IgD-negative memory B cell (primary cell): Measurements from ENCODE around the gene HYAL1. TPM values are rescaled to one million over a fixed set of nuclear protein-coding genes. Genes with fewer than 3 reads are reported as not detected.
A peak's percentile ranks its signal among the peaks of the same experiment; 100 is the strongest.
"Not testable (repeated sequence)": the region's sequence is repeated elsewhere in the genome, so short reads cannot be mapped to it uniquely, and the experiment has no call there.

ENCODE experiments used
- H3K27ac Mint-ChIP-seq, 3 donors: one replicate each; pipeline ENCODE4 v1.8.0; 2020 to 2022; ENCODE audit warnings: mild to moderate bottlenecking in 3 of 3, mixed read lengths in 3 of 3, moderate library complexity in 1 of 3
- H3K27me3 Mint-ChIP-seq: one replicate; pipeline ENCODE4 v1.8.0; 2021; ENCODE audit warnings: mixed read lengths
- H3K36me3 Mint-ChIP-seq: one replicate; pipeline ENCODE4 v1.8.0; 2020; ENCODE audit warnings: mild to moderate bottlenecking, mixed read lengths
- H3K4me1 Mint-ChIP-seq, 3 donors: one replicate each; pipeline ENCODE4 v1.8.0; 2020 to 2022; ENCODE audit warnings: mixed read lengths in 3 of 3, mild to moderate bottlenecking in 1 of 3
- H3K4me3 Mint-ChIP-seq, 4 donors: one replicate each; pipeline ENCODE4 v1.8.0; 2020 to 2022; ENCODE audit warnings: mild to moderate bottlenecking in 4 of 4, mixed read lengths in 4 of 4, moderate library complexity in 3 of 4
- H3K9me3 Mint-ChIP-seq, 3 donors: one replicate each; pipeline ENCODE4 v1.8.0; 2020 to 2021; ENCODE audit warnings: mixed read lengths in 3 of 3, mild to moderate bottlenecking in 1 of 3
- polyA plus RNA-seq: library from polyadenylated mRNA; unstranded; fragments of 300-500 nt; fragmentation: Illumina TruSeq; gene quantifications from one replicate; pipeline ENCODE4 v1.2.3, GENCODE V29; 2021

Gene HYAL1
- polyA plus RNA-seq, 1 donor from 2014 or later, result 0.14 TPM

DNA sequence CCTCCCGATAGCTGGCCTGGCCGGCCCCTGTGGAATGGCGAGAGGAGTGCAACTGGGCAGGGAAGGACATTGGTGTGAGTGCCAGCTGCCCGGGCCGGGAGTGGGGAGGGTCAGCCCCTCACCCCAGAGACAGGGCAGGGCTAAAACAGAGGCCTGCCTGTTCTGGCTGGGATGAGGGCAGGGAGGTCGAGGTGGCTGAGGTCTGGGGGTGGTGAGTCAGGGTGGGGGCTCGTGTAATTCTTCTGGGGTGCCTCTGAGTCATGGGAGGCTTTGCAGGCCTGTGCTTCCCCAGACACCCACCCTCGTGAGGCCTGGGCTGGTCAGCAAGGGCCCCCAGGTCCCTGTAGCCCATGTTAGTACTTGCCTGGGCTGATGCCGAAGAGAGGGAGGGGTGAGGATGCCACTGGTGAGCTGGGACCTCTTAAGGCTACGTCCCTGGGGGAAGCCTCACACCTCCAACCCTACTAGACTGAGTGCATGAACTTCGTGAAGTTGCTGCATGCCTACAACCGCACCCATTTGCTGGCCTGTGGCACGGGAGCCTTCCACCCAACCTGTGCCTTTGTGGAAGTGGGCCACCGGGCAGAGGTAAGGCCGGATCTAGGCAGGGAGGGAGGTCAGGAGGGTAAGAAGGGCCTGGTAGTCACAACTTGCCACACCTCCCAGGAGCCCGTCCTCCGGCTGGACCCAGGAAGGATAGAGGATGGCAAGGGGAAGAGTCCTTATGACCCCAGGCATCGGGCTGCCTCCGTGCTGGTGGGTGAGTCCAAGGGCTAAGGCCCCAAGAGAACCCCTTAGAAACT lies 32.8 kb downstream of the HYAL1 start:
- no peaks in the 10 kb centered on the region for H3K9me3 Mint-ChIP-seq
- peaks cover 12 to 16% (median 13%) of the 10 kb centered on the region in 3 donors for H3K4me1 Mint-ChIP-seq
- peaks cover 23% of the 10 kb centered on the region for H3K27me3 Mint-ChIP-seq
- H3K4me3 Mint-ChIP-seq, result no peak overlapping the region
- no peaks in the 10 kb centered on the region for H3K36me3 Mint-ChIP-seq
- no peak overlapping the region for H3K27ac Mint-ChIP-seq

DNA sequence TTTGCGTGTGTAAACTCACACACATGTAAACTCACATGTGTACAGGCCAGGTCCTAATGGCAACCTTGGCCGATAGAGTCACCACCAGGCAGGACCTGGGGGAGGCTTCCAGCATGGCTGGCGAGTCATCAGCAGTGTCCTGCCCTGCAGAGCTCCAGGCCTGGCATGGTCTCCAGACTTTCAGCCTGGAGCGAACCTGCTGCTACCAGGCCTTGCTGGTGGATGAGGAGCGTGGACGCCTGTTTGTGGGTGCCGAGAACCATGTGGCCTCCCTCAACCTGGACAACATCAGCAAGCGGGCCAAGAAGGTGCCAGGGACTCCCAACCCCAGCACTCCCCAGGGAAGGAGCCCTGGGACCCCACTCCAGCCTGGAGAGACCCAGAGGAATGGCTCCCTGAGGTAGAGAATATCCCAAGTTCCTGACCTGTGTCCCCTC lies 33.4 kb downstream of the HYAL1 start:
- H3K27ac Mint-ChIP-seq, result no peak overlapping the region

DNA sequence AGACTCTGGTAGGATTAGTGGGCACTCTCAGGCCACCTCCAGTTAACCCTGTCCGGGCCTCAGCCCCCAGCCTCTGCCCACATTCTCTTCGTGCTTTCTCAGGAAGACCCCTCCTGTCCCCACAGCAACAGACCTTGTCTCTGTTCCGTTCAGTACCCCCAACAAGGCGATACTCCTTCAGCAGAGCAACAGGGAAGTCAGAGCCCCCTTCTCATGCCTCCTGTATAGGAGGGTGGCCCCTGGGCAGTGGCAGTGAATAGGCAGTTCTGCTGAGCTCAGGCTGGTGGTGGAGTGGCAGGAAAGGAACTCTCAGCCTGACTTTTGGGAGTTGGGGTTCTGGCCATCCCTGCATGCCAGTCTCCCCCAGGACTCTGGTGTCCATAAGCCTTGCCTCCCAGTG lies 33.9 kb downstream of the HYAL1 start:
- Mint-ChIP-seq H3K4me1 (peaks cover 9 to 15% (median 11%) of the 10 kb centered on the region in 3 donors), H3K4me3 (no peak overlapping the region), H3K27me3 (peaks cover 13% of the 10 kb centered on the region), H3K27ac (peak overlapping the region in 2 of 3 donors; percentile 25 to 61), H3K9me3 (no peaks in the 10 kb centered on the region), H3K36me3 (no peaks in the 10 kb centered on the region)

More for the DNA sequence above, 33.4 kb downstream of the HYAL1 start:
- Mint-ChIP-seq H3K9me3 (no peaks in the 10 kb centered on the region), H3K36me3 (no peaks in the 10 kb centered on the region), H3K27me3 (peaks cover 16% of the 10 kb centered on the region), H3K4me1 (peaks cover 11 to 16% (median 12%) of the 10 kb centered on the region in 3 donors), H3K4me3 (no peak overlapping the region)

DNA sequence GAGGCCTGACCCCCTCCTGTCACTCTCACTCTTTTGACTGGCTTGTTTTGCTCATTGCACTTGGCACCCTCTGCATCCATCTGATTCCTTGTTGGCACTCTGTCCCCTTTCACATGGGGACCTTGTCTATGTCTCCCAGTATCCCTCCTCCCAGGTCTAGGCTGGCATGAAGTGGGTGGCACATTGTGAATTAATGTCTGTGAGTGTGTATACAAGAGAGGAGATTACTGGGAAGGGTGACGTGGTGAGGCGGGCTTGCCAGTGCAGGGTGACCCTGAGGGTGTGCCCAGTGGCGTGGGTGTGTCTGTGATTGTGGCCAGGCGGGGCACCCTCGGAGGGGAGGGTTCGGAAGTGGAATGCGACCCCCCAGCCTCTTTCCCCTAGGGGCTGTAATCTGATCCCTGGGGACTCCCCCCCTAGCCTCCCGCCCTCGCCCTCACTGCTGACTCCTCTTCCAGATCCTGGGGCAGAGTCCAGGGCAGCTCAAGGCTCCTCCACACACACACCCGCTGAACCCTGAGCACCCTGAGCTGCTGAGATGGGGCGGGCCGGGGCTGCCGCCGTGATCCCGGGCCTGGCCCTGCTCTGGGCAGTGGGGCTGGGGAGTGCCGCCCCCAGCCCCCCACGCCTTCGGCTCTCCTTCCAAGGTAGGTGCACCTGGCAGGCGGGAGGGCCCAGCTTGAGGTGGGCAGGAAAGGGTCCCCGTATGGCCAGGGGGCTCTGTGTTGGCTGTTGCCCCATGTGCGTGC lies 34.5 kb downstream of the HYAL1 start, which contains the start of gene SEMA3B:
SEMA3B (plus strand) TSS at position 445 of the 749 bp plus-strand sequence; CDS start at position 539, 94 bp downstream.
- peaks cover 5 to 11% (median 5%) of the 10 kb centered on the region in 3 donors for H3K4me1 Mint-ChIP-seq
- H3K27me3 Mint-ChIP-seq, result peaks cover 8% of the 10 kb centered on the region
- no peaks in the 10 kb centered on the region for H3K36me3 Mint-ChIP-seq
- no peak within 1 kb of the TSS for H3K4me3 Mint-ChIP-seq
- H3K27ac Mint-ChIP-seq, result peak within 1 kb of the TSS in 2 of 3 donors; percentile 25 to 61
- H3K9me3 Mint-ChIP-seq, result no peaks in the 10 kb centered on the region

DNA sequence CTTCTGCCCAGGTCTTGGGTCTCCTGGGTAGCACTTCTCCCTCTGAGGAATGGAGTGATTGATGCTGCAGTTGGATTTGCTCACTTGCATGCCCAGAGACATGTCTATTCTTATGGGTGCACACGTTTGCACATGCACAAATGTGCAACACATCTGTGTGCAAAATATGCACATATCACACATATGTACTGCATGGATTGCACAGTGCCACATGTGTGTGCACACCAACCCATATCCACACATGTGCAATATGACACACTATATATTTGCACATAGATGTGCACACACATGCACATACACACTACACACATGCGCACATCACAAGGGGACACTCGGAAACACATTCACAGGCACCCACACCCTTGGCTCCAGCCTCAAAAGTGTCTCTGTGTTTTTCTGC lies 35.1 kb downstream of the HYAL1 start:
- Mint-ChIP-seq H3K9me3 (no peaks in the 10 kb centered on the region), H3K27ac (no peak overlapping the region), H3K4me3 (no peak overlapping the region), H3K4me1 (peaks cover 4 to 10% (median 5%) of the 10 kb centered on the region in 3 donors), H3K36me3 (no peaks in the 10 kb centered on the region), H3K27me3 (peaks cover 6% of the 10 kb centered on the region)

DNA sequence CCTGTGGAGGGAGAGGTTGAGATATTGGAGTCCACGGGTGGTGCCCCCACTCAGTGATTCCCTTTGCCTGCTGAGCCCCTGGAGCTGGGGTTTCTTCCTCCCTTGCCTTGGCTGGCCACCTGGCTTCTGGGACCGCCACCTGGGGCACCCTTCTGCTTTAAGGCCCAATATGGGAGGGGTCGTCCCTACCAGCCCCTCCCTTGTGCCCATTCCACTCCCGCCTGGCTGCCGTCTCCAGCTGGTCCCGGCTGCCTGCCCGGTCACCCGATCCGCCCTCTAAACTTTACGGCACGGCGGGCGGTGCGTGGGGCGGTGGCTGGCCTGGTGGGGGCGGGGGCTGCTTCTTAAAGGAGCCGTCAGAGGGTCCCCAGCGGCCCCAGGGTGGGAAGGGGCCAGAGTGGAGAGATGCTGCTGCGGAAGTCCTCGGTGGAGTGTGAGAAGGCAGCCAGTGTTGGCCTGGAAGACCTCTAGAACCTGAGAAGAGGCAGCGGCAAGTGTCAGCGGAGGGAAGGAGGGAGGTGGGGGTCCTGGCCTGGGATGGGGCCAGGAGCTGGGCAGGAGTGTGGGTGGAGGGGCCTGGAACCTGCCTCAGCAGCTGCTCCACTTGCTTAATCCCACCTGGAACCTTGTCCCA lies 36.0 kb downstream of the HYAL1 start:
- Mint-ChIP-seq H3K36me3 (no peaks in the 10 kb centered on the region), H3K27ac (no peak overlapping the region), H3K9me3 (no peaks in the 10 kb centered on the region), H3K4me1 (peaks cover 0 to 4% (median 0%) of the 10 kb centered on the region in 3 donors), H3K27me3 (peaks cover 2% of the 10 kb centered on the region), H3K4me3 (no peak overlapping the region)

DNA sequence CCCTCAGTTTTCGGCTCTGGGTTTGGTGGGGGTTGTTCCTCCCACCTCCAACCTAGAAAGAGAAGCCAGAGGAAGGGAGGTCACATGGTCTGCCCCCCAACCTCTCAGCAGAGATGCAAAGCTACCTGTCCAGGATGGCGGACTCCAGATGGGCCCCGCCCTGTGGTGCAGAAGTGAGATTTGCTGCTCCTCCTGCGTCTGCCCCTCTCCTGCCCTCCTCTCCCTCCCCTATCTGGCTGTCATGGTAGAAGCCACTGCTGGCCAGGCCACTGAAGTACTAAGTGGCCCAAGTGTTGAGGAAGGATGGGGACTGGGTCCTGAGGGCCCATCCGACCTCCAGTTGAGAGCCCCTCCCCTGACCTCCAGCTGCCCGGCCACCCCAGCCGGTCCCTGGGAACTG lies 36.5 kb downstream of the HYAL1 start:
- Mint-ChIP-seq H3K27me3 (peaks cover 2% of the 10 kb centered on the region), H3K27ac (no peak overlapping the region), H3K9me3 (no peaks in the 10 kb centered on the region), H3K36me3 (no peaks in the 10 kb centered on the region), H3K4me1 (peaks cover 0 to 1% (median 0%) of the 10 kb centered on the region in 3 donors), H3K4me3 (no peak overlapping the region)

DNA sequence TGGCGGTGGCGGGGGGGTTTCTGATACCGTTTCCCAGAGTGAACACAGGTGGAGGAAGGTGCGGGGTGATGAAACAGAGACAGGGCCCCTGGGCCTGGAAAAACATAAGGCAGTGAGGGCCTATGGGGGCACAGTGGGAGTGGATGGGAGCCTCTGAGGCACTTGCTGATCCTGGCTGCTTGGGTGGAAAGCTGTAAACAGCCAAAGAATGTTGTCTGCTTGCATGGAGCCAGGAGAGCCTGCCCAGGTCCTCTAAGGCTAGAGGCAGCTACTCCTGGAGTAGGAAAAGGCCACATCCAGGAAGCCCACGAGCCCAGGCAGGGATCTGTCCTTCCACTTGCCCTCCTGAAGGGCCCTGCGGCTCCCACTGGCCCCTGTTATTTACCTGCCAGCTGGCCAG lies 37.4 kb downstream of the HYAL1 start:
- H3K27me3 Mint-ChIP-seq, result peaks cover 2% of the 10 kb centered on the region
- H3K36me3 Mint-ChIP-seq, result no peaks in the 10 kb centered on the region
- no peaks in the 10 kb centered on the region for H3K9me3 Mint-ChIP-seq
- no peak overlapping the region for H3K4me3 Mint-ChIP-seq
- H3K4me1 Mint-ChIP-seq, result no peaks in the 10 kb centered on the region
- H3K27ac Mint-ChIP-seq, result peak overlapping the region in 1 of 3 donors; percentile 35

DNA sequence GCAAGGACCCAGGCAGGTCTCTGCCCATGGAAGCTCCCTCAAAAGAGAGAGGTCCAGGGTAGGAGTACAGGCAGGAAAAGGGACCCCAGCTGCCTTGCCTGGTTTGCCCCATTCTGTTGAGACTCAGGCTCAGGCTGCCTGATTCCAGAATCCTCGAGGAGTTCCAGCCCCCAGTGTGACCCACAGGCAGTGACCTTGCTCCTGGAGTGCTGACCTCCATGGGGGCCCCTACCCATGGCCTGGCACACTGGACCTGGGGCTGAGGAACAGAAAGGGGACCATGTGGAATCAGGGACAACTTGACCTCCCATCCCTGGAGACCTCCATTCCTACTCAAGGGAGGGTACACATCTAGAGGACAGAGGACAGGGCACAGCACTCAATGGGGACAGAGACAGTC lies 37.8 kb downstream of the HYAL1 start:
- Mint-ChIP-seq H3K27me3 (peaks cover 2% of the 10 kb centered on the region), H3K4me3 (no peak overlapping the region), H3K36me3 (no peaks in the 10 kb centered on the region), H3K4me1 (no peaks in the 10 kb centered on the region), H3K27ac (peak overlapping the region in 1 of 3 donors; percentile 35), H3K9me3 (no peaks in the 10 kb centered on the region)

DNA sequence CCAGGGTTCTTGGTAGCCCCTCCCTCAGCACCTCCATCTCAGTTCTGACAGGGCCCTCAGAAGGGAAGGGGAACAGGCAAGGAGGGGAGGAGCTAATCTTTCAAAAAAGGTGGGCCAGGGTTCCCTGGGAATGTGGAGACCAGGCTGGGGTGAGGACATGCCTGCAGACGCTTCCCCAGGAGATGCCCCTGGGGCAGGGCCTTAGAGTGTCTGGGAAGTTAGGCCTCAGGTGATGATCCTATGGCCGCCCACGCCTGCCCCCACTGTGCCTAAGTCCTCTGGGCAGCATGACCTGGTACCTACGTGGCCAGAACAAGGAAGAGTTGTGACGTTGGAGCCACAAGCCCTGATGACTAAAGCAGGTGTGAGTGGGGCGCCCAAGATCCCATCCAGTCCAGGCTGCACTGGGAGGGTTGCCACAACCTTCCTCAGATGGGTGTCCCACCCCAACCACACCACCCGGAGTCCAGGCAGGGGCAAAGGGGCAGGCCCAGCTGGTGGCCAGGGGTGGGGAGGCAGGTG lies 38.3 kb downstream of the HYAL1 start:
- Mint-ChIP-seq H3K27me3 (peaks cover 2% of the 10 kb centered on the region), H3K36me3 (no peaks in the 10 kb centered on the region), H3K27ac (no peak overlapping the region), H3K4me1 (no peaks in the 10 kb centered on the region), H3K4me3 (no peak overlapping the region), H3K9me3 (no peaks in the 10 kb centered on the region)

DNA sequence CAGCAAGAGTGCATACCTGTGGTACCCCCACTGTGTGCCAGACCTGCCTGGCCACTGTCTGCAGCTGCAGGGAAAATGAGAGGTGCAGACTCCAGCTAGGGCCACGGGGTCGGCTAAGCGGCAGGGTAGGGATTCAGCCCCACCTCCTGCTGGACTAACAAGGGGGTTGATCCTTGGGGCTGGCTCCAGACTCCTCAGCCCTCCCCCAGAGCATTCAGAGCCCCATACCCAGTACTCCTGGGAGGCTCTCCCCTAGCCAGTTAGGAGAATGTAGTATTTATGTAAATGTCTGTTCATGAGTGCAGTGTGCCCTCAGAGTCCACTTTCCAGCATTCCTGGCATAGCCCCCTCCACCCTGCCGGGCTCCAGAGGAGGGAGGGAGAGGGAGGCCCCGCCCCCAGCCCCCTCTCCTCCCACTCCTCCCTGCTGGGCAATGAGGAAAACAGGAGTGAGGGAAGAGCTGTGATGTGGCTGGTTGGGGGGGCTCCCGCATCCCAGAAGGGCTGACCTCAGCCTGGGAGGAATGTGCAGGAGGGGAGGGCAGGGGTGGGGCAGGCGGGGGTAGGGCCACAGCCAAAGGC lies 38.9 kb downstream of the HYAL1 start:
- H3K36me3 Mint-ChIP-seq, result no peaks in the 10 kb centered on the region
- peak overlapping the region in 1 of 3 donors; percentile 53 for H3K27ac Mint-ChIP-seq
- no peak overlapping the region for H3K4me3 Mint-ChIP-seq
- H3K4me1 Mint-ChIP-seq, result peaks cover 0 to 3% (median 3%) of the 10 kb centered on the region in 3 donors
- no peaks in the 10 kb centered on the region for H3K9me3 Mint-ChIP-seq
- peaks cover 2% of the 10 kb centered on the region for H3K27me3 Mint-ChIP-seq

DNA sequence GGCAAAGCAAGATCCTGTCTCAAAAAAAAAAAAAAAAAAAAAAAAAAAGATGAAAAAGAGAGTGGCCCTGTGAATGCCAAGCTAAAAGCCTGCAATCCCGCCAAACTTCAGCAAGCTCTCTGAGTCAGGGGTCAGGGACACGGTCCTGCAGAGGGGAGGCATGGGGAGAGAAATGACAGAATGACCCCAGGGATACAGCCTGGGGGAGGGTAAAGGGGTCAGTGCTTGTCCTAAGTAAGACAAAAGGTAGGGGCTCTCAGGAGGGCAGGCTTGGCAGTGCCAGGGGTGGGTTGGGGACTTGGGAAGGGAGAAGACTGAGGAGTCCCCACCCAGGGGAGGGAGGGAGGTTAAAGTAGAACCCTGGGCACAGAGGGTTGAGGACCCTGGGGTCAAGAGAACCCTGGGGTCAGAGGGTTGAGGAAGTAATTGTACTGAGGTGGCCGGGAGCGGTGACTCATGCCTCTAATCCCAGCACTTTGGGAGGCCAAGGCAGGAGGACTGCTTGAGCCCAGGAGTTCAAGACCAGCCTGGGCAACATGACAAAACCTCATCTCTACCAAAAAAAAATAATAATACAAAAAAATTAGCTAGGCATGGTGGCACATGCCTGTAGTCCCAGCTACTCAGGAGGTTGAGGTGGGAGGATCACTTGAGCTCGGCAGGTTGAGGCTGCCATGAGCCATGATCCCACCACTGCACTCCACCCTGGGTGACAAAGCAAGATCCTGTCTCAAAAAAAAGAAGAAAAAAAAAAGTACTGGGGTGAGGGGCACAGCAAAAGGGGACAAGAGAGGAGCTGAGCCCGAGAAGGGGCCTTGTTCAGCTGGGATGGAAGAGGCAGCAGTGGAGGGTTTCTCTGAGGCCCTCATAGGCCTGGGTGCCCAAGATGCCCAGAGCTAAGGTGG lies 39.6 kb downstream of the HYAL1 start:
- Mint-ChIP-seq H3K27ac (peak overlapping the region in 1 of 3 donors; percentile 53), H3K27me3 (peaks cover 2% of the 10 kb centered on the region), H3K4me3 (no peak overlapping the region), H3K4me1 (peaks cover 0 to 3% (median 3%) of the 10 kb centered on the region in 3 donors), H3K9me3 (no peaks in the 10 kb centered on the region), H3K36me3 (no peaks in the 10 kb centered on the region)

DNA sequence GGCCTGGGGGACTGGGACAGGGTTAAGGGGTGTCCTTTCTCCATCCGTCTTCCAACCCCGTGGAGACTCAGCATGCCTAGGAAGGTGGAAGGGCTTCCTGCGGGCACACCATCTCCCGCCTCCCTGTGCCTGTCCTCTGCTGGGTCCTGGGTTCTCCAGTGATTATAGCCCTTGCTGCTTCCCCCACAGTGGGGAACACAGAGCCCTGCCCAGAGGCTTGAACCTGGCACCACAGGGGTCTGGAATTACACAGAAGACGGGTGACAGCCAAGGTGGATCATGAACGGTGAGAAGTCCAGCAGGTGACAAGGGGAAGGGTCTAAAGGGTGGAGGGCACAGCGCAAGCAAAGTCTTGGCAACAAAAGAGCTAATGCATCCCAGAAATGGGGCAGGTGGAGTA lies 40.6 kb downstream of the HYAL1 start:
- Mint-ChIP-seq H3K9me3 (no peaks in the 10 kb centered on the region), H3K4me3 (no peak overlapping the region), H3K4me1 (peaks cover 0 to 3% (median 3%) of the 10 kb centered on the region in 3 donors), H3K27me3 (peaks cover under 1% of the 10 kb centered on the region), H3K27ac (peak overlapping the region in 1 of 3 donors; percentile 28), H3K36me3 (no peaks in the 10 kb centered on the region)

DNA sequence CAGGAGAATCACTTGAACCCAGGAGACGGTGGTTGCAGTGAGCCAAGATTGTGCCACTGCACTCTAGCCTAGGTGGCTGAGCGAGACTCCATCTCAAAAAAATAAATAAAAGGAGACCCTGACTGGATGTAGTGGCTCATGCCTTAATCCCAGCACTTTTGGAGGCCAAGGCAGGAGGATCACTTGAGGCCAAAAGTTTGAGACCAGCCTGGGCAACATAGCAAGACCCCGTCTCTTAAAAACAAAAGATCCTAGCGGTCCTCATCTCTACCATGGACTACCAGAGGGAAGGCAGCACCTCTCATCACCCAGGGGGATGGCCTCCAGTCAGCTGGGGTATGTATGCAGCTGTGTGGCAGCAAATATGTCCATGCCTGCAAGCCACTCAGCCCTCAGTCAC lies 41.2 kb downstream of the HYAL1 start:
- H3K27me3 Mint-ChIP-seq, H3K36me3 Mint-ChIP-seq, H3K4me3 Mint-ChIP-seq, H3K4me1 Mint-ChIP-seq, H3K9me3 Mint-ChIP-seq: not testable (repeated sequence)
- H3K27ac Mint-ChIP-seq, result peak overlapping the region in 1 of 3 donors; percentile 28
